ENCODE data around the gene IFNL2. TPM values are rescaled to one million over a fixed set of nuclear protein-coding genes. Genes with fewer than 3 reads are reported as not detected.
"Not testable (repeated sequence)": the region's sequence is repeated elsewhere in the genome, so short reads cannot be mapped to it uniquely, and the experiment has no call there.

The IFNL2 gene
- total and polyA plus RNA-seq, 9 of the 15 experiments (the other 6 are each of a cell fraction or from before 2014, with no cell fraction given): not detected

DNA sequence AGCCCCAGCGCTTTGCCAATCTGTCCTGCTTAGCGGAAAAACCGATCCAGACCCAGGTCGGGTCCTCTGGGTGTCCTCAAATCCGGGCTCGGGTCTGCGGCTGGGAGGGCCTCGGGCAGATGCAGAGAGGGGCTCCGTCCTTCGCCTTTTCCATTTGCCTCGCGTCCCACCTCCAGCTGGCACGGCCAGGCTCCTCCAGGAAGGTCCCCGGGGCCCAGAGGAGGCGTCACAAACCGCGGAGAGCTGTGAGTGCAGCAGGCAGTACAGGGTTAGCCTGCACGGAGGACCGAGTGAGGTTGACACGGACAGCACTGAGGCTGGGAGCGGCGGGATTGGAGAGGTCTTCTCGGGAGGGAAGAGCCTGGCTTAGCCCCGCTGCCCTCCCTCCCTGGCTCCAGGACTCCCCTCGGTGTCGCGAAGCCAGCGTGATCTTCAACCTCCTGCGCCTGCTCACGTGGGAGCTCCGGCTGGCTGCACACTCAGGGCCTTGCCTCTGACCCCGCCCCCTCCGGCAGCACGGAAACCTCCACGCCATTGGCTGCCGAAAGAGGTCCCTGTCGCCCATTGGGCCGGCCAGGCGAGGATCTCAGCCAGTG lies 2.8 kb upstream of the IFNL2 start (continued):
- TF ChIP-seq, protein P1, sequence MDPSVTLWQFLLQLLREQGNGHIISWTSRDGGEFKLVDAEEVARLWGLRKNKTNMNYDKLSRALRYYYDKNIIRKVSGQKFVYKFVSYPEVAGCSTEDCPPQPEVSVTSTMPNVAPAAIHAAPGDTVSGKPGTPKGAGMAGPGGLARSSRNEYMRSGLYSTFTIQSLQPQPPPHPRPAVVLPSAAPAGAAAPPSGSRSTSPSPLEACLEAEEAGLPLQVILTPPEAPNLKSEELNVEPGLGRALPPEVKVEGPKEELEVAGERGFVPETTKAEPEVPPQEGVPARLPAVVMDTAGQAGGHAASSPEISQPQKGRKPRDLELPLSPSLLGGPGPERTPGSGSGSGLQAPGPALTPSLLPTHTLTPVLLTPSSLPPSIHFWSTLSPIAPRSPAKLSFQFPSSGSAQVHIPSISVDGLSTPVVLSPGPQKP (CRISPR knock-in tag; IDR thresholded peaks at IDR 0.05): no peak
- TF ChIP-seq, protein P2, sequence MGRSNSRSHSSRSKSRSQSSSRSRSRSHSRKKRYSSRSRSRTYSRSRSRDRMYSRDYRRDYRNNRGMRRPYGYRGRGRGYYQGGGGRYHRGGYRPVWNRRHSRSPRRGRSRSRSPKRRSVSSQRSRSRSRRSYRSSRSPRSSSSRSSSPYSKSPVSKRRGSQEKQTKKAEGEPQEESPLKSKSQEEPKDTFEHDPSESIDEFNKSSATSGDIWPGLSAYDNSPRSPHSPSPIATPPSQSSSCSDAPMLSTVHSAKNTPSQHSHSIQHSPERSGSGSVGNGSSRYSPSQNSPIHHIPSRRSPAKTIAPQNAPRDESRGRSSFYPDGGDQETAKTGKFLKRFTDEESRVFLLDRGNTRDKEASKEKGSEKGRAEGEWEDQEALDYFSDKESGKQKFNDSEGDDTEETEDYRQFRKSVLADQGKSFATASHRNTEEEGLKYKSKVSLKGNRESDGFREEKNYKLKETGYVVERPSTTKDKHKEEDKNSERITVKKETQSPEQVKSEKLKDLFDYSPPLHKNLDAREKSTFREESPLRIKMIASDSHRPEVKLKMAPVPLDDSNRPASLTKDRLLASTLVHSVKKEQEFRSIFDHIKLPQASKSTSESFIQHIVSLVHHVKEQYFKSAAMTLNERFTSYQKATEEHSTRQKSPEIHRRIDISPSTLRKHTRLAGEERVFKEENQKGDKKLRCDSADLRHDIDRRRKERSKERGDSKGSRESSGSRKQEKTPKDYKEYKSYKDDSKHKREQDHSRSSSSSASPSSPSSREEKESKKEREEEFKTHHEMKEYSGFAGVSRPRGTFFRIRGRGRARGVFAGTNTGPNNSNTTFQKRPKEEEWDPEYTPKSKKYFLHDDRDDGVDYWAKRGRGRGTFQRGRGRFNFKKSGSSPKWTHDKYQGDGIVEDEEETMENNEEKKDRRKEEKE (IDR thresholded peaks at IDR 0.05; ENCODE audit: borderline replicate concordance in 1 of 2, control insufficient read depth in 1 of 2, low read depth in 2 of 2, low read length in 1 of 2): no peak
- no peak for TF ChIP-seq NFRKB (IDR thresholded peaks at IDR 0.05; ENCODE audit: low read depth)

DNA sequence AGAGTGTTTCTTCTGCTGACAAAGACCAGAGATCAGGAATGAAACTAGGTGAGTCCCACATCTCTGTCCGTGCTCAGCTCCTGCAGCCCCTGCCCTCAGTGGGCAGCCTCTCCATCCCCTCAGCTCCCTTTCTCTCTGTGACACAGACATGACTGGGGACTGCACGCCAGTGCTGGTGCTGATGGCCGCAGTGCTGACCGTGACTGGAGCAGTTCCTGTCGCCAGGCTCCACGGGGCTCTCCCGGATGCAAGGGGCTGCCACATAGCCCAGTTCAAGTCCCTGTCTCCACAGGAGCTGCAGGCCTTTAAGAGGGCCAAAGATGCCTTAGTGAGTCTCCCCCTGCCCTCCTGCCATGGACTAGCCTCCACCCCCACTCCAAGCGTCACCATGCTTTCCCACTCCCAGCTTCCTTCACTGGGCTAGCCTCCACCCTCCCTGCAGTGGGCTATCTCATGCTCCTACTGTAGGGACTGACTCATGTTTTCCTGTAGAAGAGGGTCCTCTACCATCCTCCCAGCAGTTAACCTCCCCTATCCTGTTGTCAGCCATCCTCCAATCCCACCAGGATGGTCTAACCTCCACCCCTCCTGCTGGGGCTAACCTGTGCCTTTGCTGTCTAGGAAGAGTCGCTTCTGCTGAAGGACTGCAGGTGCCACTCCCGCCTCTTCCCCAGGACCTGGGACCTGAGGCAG lies 481 bp downstream of the IFNL2 start:
- POLR2A ChIA-PET; H4K20me1 ChIP-seq (replicated peaks; ENCODE audit: control insufficient read depth, insufficient read depth, low read length); FAIRE-seq: not testable (repeated sequence)

DNA sequence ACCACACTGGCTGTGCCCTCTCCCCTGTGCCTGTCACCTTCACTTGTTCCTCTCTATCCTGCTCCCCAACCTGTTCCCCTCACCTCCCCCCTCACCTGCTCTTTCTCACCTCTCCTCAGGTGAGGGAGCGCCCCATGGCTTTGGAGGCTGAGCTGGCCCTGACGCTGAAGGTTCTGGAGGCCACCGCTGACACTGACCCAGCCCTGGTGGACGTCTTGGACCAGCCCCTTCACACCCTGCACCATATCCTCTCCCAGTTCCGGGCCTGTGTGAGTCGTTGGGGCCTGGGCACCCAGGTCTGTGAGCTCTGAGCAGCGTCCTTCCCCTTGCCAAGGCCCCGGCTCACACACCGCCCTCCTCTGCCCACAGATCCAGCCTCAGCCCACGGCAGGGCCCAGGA lies 1.2 kb downstream of the IFNL2 start:
- CTCF ChIA-PET (ENCODE audit: low intra/inter-chr PET ratio); intact Hi-C loops (cut with micrococcal nuclease): not testable (repeated sequence)
- WGBS (ENCODE audit: insufficient coverage, low coverage, missing lambda C conversion rate): no CpG with 5 or more reads among the region's 10 CpGs

More for the DNA sequence above, 481 bp downstream of the IFNL2 start:
- in situ Hi-C loops (cut with MboI); H3K9me1 ChIP-seq (ENCODE audit: control insufficient read depth, insufficient read depth, low read length); H3K4me2 ChIP-seq (ENCODE audit: insufficient read depth, low read length); H3K9ac ChIP-seq (ENCODE audit: insufficient read depth in 1 of 2, low read depth in 2 of 2, low read length in 2 of 2); H3K36me3 ChIP-seq (ENCODE audit: control insufficient read depth, insufficient read depth, low read length); BruUV-seq (replicated peaks); H3K27ac ChIP-seq (ENCODE audit: extremely low read depth, low read depth, low read length); H3K9me3 ChIP-seq (replicated peaks; ENCODE audit: control insufficient read depth, insufficient read depth, low read depth, low read length); intact Hi-C loops (cut with micrococcal nuclease); H3K79me2 ChIP-seq (ENCODE audit: control insufficient read depth, insufficient read depth, low read length); H2AFZ ChIP-seq (ENCODE audit: low read depth, low read length); DNase-seq (ENCODE audit: extremely low read depth in 1 of 4, low spot score in 3 of 4); CTCF ChIA-PET (ENCODE audit: low intra/inter-chr PET ratio); H3K4me3 ChIP-seq; H3K27me3 ChIP-seq (ENCODE audit: control insufficient read depth in 2 of 2, insufficient read depth in 2 of 2, low read length in 2 of 2): not testable (repeated sequence)
- H3K4me1 ChIP-seq (replicated peaks in 1 of 2; ENCODE audit: control insufficient read depth in 2 of 2, insufficient read depth in 2 of 2, low read length in 2 of 2): peaks cover 0 to 22% of the 10 kb centered on the region in 2 experiments; a peak in 2 of 5 replicates
- 13% methylated on average over 3 of the region's 10 CpGs for WGBS (ENCODE audit: insufficient coverage, low coverage, missing lambda C conversion rate)
- TF ChIP-seq FOXK2 (conservative IDR thresholded peaks at IDR 0.05 in 1 of 2, IDR thresholded peaks at IDR 0.05 in 1 of 2; ENCODE audit: low read depth in 2 of 2): 0 out of 4 replicates have a peak, but pooled peaks of 1 of the 2 experiments have one; percentile 26
- peak in 1 of 2 experiments; percentile 83; a peak in 2 of 4 replicates for TF ChIP-seq TRIM24 (IDR thresholded peaks at IDR 0.05)
- TF ChIP-seq ZKSCAN3 (CRISPR knock-in tag; IDR thresholded peaks at IDR 0.05): peak; percentile 97
- peak; percentile 21 to 57; a peak in 2 of 4 replicates for TF ChIP-seq KDM1A (IDR thresholded peaks at IDR 0.05)
- 0 out of 4 replicates have a peak, but pooled peaks of 1 of the 2 experiments have one; percentile 8 for TF ChIP-seq RCOR1 (IDR thresholded peaks at IDR 0.05; ENCODE audit: borderline replicate concordance in 1 of 2, low read depth in 2 of 2, low read length in 2 of 2)
- peak; percentile 17; the same call in 2 of the 3 replicates for ATAC-seq

More for the DNA sequence above, 1.2 kb downstream of the IFNL2 start:
- ATAC-seq; H4K20me1 ChIP-seq (replicated peaks; ENCODE audit: control insufficient read depth, insufficient read depth, low read length); FAIRE-seq; H3K36me3 ChIP-seq (ENCODE audit: control insufficient read depth, insufficient read depth, low read length); H3K4me2 ChIP-seq (ENCODE audit: insufficient read depth, low read length); DNase-seq (ENCODE audit: extremely low read depth in 1 of 4, low spot score in 3 of 4); H3K4me3 ChIP-seq; H3K9me1 ChIP-seq (ENCODE audit: control insufficient read depth, insufficient read depth, low read length); H3K9ac ChIP-seq (ENCODE audit: insufficient read depth in 1 of 2, low read depth in 2 of 2, low read length in 2 of 2); POLR2A ChIA-PET; in situ Hi-C loops (cut with MboI); BruUV-seq (replicated peaks); H3K27me3 ChIP-seq (ENCODE audit: control insufficient read depth in 2 of 2, insufficient read depth in 2 of 2, low read length in 2 of 2); H2AFZ ChIP-seq (ENCODE audit: low read depth, low read length); H3K9me3 ChIP-seq (replicated peaks; ENCODE audit: control insufficient read depth, insufficient read depth, low read depth, low read length); H3K79me2 ChIP-seq (ENCODE audit: control insufficient read depth, insufficient read depth, low read length); H3K27ac ChIP-seq (ENCODE audit: extremely low read depth, low read depth, low read length): not testable (repeated sequence)
- peaks cover 0 to 16% of the 10 kb centered on the region in 2 experiments; a peak in 2 of 5 replicates for H3K4me1 ChIP-seq (replicated peaks in 1 of 2; ENCODE audit: control insufficient read depth in 2 of 2, insufficient read depth in 2 of 2, low read length in 2 of 2)

Data from K562 (cell line).